ENCODE measurements around the gene SH3RF3.

DNA sequence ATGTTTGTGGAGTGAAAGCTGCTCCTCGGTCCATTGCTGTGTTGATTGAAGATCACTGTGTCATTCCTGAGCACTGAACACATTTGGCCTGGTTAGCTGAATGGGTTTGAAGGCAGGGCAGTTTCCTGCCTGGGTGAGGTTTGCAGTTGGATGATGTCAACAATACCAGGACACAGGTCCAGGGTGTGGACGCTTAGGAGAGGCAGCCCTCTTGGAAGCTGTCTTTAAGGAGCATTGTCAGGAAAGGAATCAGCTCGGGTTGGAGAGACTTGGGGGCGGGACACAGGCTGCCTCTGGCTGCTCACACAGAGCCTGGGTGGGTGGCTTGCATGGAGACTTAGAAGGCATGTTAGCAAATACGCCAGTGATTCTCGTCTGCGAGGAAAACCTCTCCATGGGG is 247.1 kb downstream of the SH3RF3 start:
- TF ChIP-seq, protein P1, sequence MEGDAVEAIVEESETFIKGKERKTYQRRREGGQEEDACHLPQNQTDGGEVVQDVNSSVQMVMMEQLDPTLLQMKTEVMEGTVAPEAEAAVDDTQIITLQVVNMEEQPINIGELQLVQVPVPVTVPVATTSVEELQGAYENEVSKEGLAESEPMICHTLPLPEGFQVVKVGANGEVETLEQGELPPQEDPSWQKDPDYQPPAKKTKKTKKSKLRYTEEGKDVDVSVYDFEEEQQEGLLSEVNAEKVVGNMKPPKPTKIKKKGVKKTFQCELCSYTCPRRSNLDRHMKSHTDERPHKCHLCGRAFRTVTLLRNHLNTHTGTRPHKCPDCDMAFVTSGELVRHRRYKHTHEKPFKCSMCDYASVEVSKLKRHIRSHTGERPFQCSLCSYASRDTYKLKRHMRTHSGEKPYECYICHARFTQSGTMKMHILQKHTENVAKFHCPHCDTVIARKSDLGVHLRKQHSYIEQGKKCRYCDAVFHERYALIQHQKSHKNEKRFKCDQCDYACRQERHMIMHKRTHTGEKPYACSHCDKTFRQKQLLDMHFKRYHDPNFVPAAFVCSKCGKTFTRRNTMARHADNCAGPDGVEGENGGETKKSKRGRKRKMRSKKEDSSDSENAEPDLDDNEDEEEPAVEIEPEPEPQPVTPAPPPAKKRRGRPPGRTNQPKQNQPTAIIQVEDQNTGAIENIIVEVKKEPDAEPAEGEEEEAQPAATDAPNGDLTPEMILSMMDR (optimal IDR thresholded peaks at IDR 0.05 in 1 of 3, IDR thresholded peaks at IDR 0.05 in 1 of 3, conservative IDR thresholded peaks at IDR 0.05 in 1 of 3; ENCODE audit: extremely low read depth in 1 of 3, insufficient read depth in 2 of 3, low read length in 3 of 3): no peak
- TF ChIP-seq EZH2 (IDR thresholded peaks at IDR 0.05; ENCODE audit: low read length): no peak

Measured in keratinocyte (primary cell).